Endothelial cell of umbilical vein (primary cell): Measurements from ENCODE around the gene YDJC.

Experiments used
- EZH2 ChIP-seq: IDR thresholded peaks from 2 replicates; pipeline ENCODE4 v1.6.1; 2012; ENCODE audit warnings: borderline replicate concordance, low read depth, mild to moderate bottlenecking, moderate library complexity, low read length, inconsistent platforms; ENCODE audit not compliant: severe bottlenecking
- GATA2 ChIP-seq: IDR thresholded peaks from 2 replicates; pipeline ENCODE4 v1.7.0; 2011; ENCODE audit warnings: low read depth, mild to moderate bottlenecking, moderate library complexity, mixed read lengths, low read length; ENCODE audit not compliant: insufficient read length, insufficient read depth
- MYC ChIP-seq: IDR thresholded peaks from one replicate; pipeline ENCODE4 v1.6.1; 2011; ENCODE audit warnings: mild to moderate bottlenecking, low read depth, low read length
- POLR2A ChIP-seq: IDR thresholded peaks from 2 replicates; pipeline ENCODE4 v1.6.1; 2012; ENCODE audit warnings: low read depth, mild to moderate bottlenecking, control low read depth, low read length
- POLR2AphosphoS5 ChIP-seq: IDR thresholded peaks from 2 replicates; pipeline ENCODE4 v1.6.1; 2012; ENCODE audit warnings: low read depth, mild to moderate bottlenecking, control low read depth, low read length, moderate library complexity; ENCODE audit not compliant: insufficient read depth
- TF ChIP-seq, protein P1 (sequence below), 2 donors: IDR thresholded peaks; 1 replicate in 1 of 2; 2 replicates in 1 of 2; pipeline ENCODE4 v1.5.1; 2011; ENCODE audit warnings: low read length in 2 of 2, mild to moderate bottlenecking in 2 of 2, moderate library complexity in 2 of 2, control low read depth in 1 of 2, inconsistent platforms in 1 of 2, low read depth in 1 of 2; ENCODE audit not compliant: insufficient read depth in 1 of 2; ENCODE audit errors: extremely low read depth in 1 of 2
- TF ChIP-seq, protein P2 (sequence below): IDR thresholded peaks from 2 replicates; pipeline ENCODE4 v1.6.1; 2011; ENCODE audit not compliant: insufficient read depth, insufficient read length

DNA sequence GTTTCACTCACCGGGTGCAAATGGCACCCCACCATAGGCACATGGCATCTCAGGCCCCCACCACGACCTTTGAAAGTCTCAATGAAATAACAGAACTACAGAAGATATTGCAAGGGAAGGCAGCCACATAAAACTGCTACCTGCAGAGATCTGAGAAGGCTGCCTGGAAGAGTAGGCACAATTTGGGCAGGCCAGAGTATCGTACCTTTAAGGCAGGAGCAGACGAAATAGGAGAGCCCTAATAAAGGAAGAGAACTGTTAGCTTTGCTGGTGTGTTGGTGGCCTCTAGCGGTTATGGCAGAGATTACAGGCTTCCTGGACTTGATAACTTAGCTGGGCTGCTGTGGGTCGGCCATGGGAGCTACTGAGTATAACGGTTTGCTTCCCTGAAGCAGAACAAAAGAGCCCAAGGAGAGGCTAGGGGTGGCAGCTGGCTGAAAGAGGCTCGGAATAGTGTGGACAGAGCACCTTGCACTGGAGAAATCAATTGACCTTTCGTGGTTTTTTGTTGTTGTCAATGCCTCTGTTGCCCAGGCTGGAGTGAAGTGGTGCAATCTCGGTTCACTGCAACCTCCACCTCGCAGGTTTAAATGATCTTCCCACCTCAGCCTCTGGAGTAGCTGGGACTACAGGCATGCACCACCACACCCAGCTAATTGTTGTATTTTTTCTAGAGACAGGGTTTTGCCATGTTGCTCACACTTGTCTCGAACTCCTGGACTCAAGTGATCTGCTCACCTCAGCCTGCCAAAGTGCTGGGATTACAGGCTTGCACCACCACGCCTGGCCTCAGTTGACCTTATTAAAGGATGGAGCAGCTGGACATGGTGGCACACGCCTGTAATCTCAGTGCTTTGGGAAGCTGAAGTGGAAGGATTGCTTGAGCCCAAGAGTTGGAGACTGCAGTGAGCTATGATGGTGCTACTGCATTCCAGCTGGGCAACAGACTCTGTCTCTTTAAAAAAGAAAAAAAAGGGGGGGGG is 17.1 kb upstream of the YDJC start:
- TF ChIP-seq, protein P1, sequence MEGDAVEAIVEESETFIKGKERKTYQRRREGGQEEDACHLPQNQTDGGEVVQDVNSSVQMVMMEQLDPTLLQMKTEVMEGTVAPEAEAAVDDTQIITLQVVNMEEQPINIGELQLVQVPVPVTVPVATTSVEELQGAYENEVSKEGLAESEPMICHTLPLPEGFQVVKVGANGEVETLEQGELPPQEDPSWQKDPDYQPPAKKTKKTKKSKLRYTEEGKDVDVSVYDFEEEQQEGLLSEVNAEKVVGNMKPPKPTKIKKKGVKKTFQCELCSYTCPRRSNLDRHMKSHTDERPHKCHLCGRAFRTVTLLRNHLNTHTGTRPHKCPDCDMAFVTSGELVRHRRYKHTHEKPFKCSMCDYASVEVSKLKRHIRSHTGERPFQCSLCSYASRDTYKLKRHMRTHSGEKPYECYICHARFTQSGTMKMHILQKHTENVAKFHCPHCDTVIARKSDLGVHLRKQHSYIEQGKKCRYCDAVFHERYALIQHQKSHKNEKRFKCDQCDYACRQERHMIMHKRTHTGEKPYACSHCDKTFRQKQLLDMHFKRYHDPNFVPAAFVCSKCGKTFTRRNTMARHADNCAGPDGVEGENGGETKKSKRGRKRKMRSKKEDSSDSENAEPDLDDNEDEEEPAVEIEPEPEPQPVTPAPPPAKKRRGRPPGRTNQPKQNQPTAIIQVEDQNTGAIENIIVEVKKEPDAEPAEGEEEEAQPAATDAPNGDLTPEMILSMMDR (IDR thresholded peaks at IDR 0.05; ENCODE audit: extremely low read depth in 1 of 2, insufficient read depth in 1 of 2, low read depth in 1 of 2, low read length in 2 of 2): peak; percentile 81 to 86
- TF ChIP-seq POLR2A (no peak), POLR2AphosphoS5 (no peak), GATA2 (no peak), EZH2 (no peak), MYC (no peak)
- TF ChIP-seq, protein P2, sequence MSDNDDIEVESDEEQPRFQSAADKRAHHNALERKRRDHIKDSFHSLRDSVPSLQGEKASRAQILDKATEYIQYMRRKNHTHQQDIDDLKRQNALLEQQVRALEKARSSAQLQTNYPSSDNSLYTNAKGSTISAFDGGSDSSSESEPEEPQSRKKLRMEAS: no peak
